ENCODE results near the gene GUCA1A.
A peak's percentile ranks its signal among the peaks of the same experiment; 100 is the strongest.

The GUCA1A gene

GRCh38 chr6:42129360-42129676, 43.8 kb upstream of the GUCA1A start:
- no peak for TF ChIP-seq CTCF (IDR thresholded peaks at IDR 0.05; ENCODE audit: insufficient read depth, low read depth, low read length, missing control alignments)
- H3K4me3 ChIP-seq (ENCODE audit: low read depth, low read length): no peak overlapping the region
- no peak for DNase-seq (ENCODE audit: low read depth)

GRCh38 chr6:42131531-42131930, 41.6 kb upstream of the GUCA1A start:
- H3K4me3 ChIP-seq (ENCODE audit: low read depth, low read length): no peak overlapping the region
- DNase-seq (ENCODE audit: low read depth): no peak
- no peak for TF ChIP-seq CTCF (IDR thresholded peaks at IDR 0.05; ENCODE audit: insufficient read depth, low read depth, low read length, missing control alignments)

GRCh38 chr6:42133926-42134325, 39.2 kb upstream of the GUCA1A start:
- no peak for TF ChIP-seq CTCF (IDR thresholded peaks at IDR 0.05; ENCODE audit: insufficient read depth, low read depth, low read length, missing control alignments)
- no peak overlapping the region for H3K4me3 ChIP-seq (ENCODE audit: low read depth, low read length)
- DNase-seq (ENCODE audit: low read depth): no peak

- no peak overlapping the region for H3K4me3 ChIP-seq (ENCODE audit: low read depth, low read length)
- TF ChIP-seq CTCF (IDR thresholded peaks at IDR 0.05; ENCODE audit: insufficient read depth, low read depth, low read length, missing control alignments): no peak
- no peak for DNase-seq (ENCODE audit: low read depth)
Measured at GRCh38 chr6:42135161-42135560, 38.0 kb upstream of the GUCA1A start.

GRCh38 chr6:42135722-42136121, 37.4 kb upstream of the GUCA1A start:
- no peak overlapping the region for H3K4me3 ChIP-seq (ENCODE audit: low read depth, low read length)
- TF ChIP-seq CTCF (IDR thresholded peaks at IDR 0.05; ENCODE audit: insufficient read depth, low read depth, low read length, missing control alignments): no peak
- DNase-seq (ENCODE audit: low read depth): no peak

- peak; percentile 42 for DNase-seq (ENCODE audit: low read depth)
- peak; percentile 29 for TF ChIP-seq CTCF (IDR thresholded peaks at IDR 0.05; ENCODE audit: insufficient read depth, low read depth, low read length, missing control alignments)
- H3K4me3 ChIP-seq (ENCODE audit: low read depth, low read length): no peak overlapping the region
Measured at GRCh38 chr6:42136508-42137193, 36.5 kb upstream of the GUCA1A start.

GRCh38 chr6:42137194-42137753, 35.9 kb upstream of the GUCA1A start:
- no peak for DNase-seq (ENCODE audit: low read depth)
- no peak overlapping the region for H3K4me3 ChIP-seq (ENCODE audit: low read depth, low read length)
- no peak for TF ChIP-seq CTCF (IDR thresholded peaks at IDR 0.05; ENCODE audit: insufficient read depth, low read depth, low read length, missing control alignments)
